K562 (cell line): Measurements from ENCODE around the gene VAC14. TPM values are rescaled to one million over a fixed set of nuclear protein-coding genes. Genes with fewer than 3 reads are reported as not detected.

Experiments used
- AFF1 ChIP-seq, 2 experiments: fragments of 450-650 bp; IDR thresholded peaks; 2 replicates each; pipeline ENCODE4 v1.6.1; 2018; ENCODE audit warnings: mild to moderate bottlenecking in 2 of 2, low read depth in 1 of 2; ENCODE audit not compliant: partially characterized antibody in 2 of 2
- BCOR ChIP-seq: fragments of 450-650 bp; IDR thresholded peaks from 2 replicates; pipeline ENCODE4 v1.6.1; 2016
- BHLHE40 ChIP-seq: IDR thresholded peaks from 2 replicates; pipeline ENCODE4 v1.6.1; 2011; ENCODE audit warnings: low read length, improper control_type of control experiment
- CBFA2T2 ChIP-seq: fragments of 450-650 bp; conservative IDR thresholded peaks from 2 replicates; pipeline ENCODE4 v1.6.1; 2017; ENCODE audit warnings: mild to moderate bottlenecking
- CHD2 ChIP-seq: IDR thresholded peaks from 2 replicates; pipeline ENCODE4 v1.6.1; 2011; ENCODE audit warnings: low read depth, low read length
- ETS2 ChIP-seq: IDR thresholded peaks from 2 replicates; pipeline ENCODE4 v1.6.1; 2016; ENCODE audit warnings: borderline replicate concordance, missing genetic modification characterization, mild to moderate bottlenecking, moderate library complexity, missing compliant biosample characterization; ENCODE audit not compliant: poor library complexity, severe bottlenecking
- FOXJ3 ChIP-seq: sonication (generic); formaldehyde crosslinking; IDR thresholded peaks from 2 replicates; pipeline ENCODE4 v1.4.0; 2020; ENCODE audit warnings: mild to moderate bottlenecking, missing genetic modification reagents
- HCFC1 ChIP-seq: IDR thresholded peaks from 2 replicates; pipeline ENCODE4 v1.6.1; 2012; ENCODE audit warnings: low read depth, low read length, improper control_type of control experiment
- HNRNPK ChIP-seq: fragments of 200-400 bp; formaldehyde crosslinking; IDR thresholded peaks from one replicate; pipeline ENCODE4 v1.6.1; 2018; ENCODE audit warnings: mild to moderate bottlenecking, low read depth, low read length; ENCODE audit not compliant: poor library complexity, severe bottlenecking
- IRF1 ChIP-seq: sonication (generic); formaldehyde crosslinking; IDR thresholded peaks from 2 replicates; pipeline ENCODE4 v1.8.0; 2022; ENCODE audit warnings: missing genetic modification reagents, mild to moderate bottlenecking, borderline replicate concordance
- KAT8 ChIP-seq: fragments of 450-650 bp; IDR thresholded peaks from 2 replicates; pipeline ENCODE4 v1.6.1; 2016; ENCODE audit warnings: low read depth, mild to moderate bottlenecking
- L3MBTL2 ChIP-seq: fragments of 450-650 bp; IDR thresholded peaks from 2 replicates; pipeline ENCODE4 v1.6.1; 2016; ENCODE audit warnings: mild to moderate bottlenecking, moderate library complexity
- MBD1 ChIP-seq: fragments of 250-450 bp; sonication (Bioruptor Pico); IDR thresholded peaks from 2 replicates; pipeline ENCODE4 v1.8.0; 2022; ENCODE audit warnings: inconsistent platforms
- MYC ChIP-seq, 2 experiments: fragments of 250-450 bp in 1 of 2; sonication (Bioruptor Pico) in 1 of 2; IDR thresholded peaks; 2 replicates each; pipeline versions ENCODE4 v1.5.1 to v1.6.1; 2012 to 2021; ENCODE audit warnings: low read depth in 2 of 2, borderline replicate concordance in 1 of 2, improper control_type of control experiment in 1 of 2, low read length in 1 of 2, mild to moderate bottlenecking in 1 of 2, moderate library complexity in 1 of 2
- NFE2 ChIP-seq: IDR thresholded peaks from 2 replicates; pipeline ENCODE4 v1.6.1; 2014; ENCODE audit warnings: antibody characterized with exemption, low read depth
- NFRKB ChIP-seq: fragments of 450-650 bp; IDR thresholded peaks from 2 replicates; pipeline ENCODE4 v1.6.1; 2016; ENCODE audit warnings: low read depth
- SIN3A ChIP-seq, 2 experiments: fragments of 150-350 bp in 1 of 2; IDR thresholded peaks; 2 replicates each; pipeline ENCODE4 v1.6.1; 2011 to 2016; ENCODE audit warnings: borderline replicate concordance in 2 of 2, low read depth in 2 of 2, low read length in 2 of 2, mild to moderate bottlenecking in 2 of 2, moderate library complexity in 2 of 2; ENCODE audit not compliant: control insufficient read depth in 1 of 2
- SMARCE1 ChIP-seq: fragments of 450-650 bp; IDR thresholded peaks from 2 replicates; pipeline ENCODE4 v1.7.1; 2016; ENCODE audit warnings: mild to moderate bottlenecking
- SRSF1 ChIP-seq: fragments of 200-400 bp; formaldehyde crosslinking; IDR thresholded peaks from 2 replicates; pipeline ENCODE4 v1.6.1; 2017; ENCODE audit warnings: mild to moderate bottlenecking, low read depth, low read length, moderate library complexity
- TCF7L2 ChIP-seq: fragments of 150-350 bp; IDR thresholded peaks from 2 replicates; pipeline ENCODE4 v1.6.1; 2016; ENCODE audit warnings: low read depth, mild to moderate bottlenecking, low read length, moderate library complexity
- THAP7 ChIP-seq: fragments of 250-450 bp; sonication (Bioruptor Pico); IDR thresholded peaks from 2 replicates; pipeline ENCODE4 v1.5.0; 2021
- XRCC5 ChIP-seq: fragments of 200-400 bp; formaldehyde crosslinking; IDR thresholded peaks from 2 replicates; pipeline ENCODE4 v1.6.1; 2017; ENCODE audit warnings: low read depth, mild to moderate bottlenecking, low read length
- ZKSCAN3 ChIP-seq: fragments of 250-450 bp; sonication (Bioruptor Pico); IDR thresholded peaks from 2 replicates; pipeline ENCODE4 v1.4.0; 2020
- polyA plus RNA-seq, 8 experiments: library from polyadenylated mRNA; depleted of rRNA in 4 of 8; stranded (reverse) in 5 of 8; unstranded in 3 of 8; fragments of >200 nt; fragmentation: Nextera tagmentation in 2 of 8; fragmentation: Illumina TruSeq in 1 of 8; extraction: Ambion mirVana in 2 of 8; extraction: Trizol in 1 of 8; gene quantifications; 2 replicates each; pipeline versions ENCODE4 v1.2.1 to v1.2.3, GENCODE V29; 2011 to 2014; ENCODE audit warnings: inconsistent platforms in 1 of 8, missing spikeins in 1 of 8
- total RNA-seq, 7 experiments: library from RNA; depleted of rRNA in 6 of 7; stranded (reverse); fragments of >200 nt in 6 of 7; fragmentation: Illumina TruSeq in 2 of 7; extraction: Trizol in 2 of 7; gene quantifications; 2 replicates each; pipeline versions ENCODE4 v1.2.1 to v1.2.3, GENCODE V29; 2011 to 2021; ENCODE audit warnings: low replicate concordance in 1 of 7

VAC14 gene
- total and polyA plus RNA-seq, 9 of the 15 experiments (the other 6 are each of a cell fraction or from before 2014, with no cell fraction given): 1.3 to 41.6 (median 26.6) TPM

- TF ChIP-seq TCF7L2 (no peak), CBFA2T2 (no peak), L3MBTL2 (no peak), MYC (IDR thresholded peaks at IDR 0.05; ENCODE audit: low read depth, low read length) (0 out of 2 replicates have a peak, but pooled peaks have one; percentile 41), MYC (CRISPR knock-in tag; IDR thresholded peaks at IDR 0.05; ENCODE audit: borderline replicate concordance, low read depth) (no peak), FOXJ3 (CRISPR knock-in tag) (no peak), IRF1 (CRISPR knock-in tag) (no peak), ETS2 (tag) (no peak), CHD2 (no peak; the same call in 1 of the 2 replicates), SIN3A (IDR thresholded peaks at IDR 0.05; ENCODE audit: borderline replicate concordance in 2 of 2, control insufficient read depth in 1 of 2, low read depth in 2 of 2, low read length in 2 of 2) (peak in 1 of 2 experiments; percentile 21; a peak in 1 of 4 replicates), NFE2 (no peak), KAT8 (no peak), AFF1 (IDR thresholded peaks at IDR 0.05; ENCODE audit: low read depth in 1 of 2, partially characterized antibody in 2 of 2) (no peak), SMARCE1 (no peak), THAP7 (no peak), BHLHE40 (peak; percentile 72), XRCC5 (no peak), HCFC1 (peak; percentile 24; the same call in 1 of the 2 replicates), BCOR (no peak), SRSF1 (no peak), ZKSCAN3 (CRISPR knock-in tag) (no peak), NFRKB (no peak), HNRNPK (no peak), MBD1 (CRISPR knock-in tag) (no peak)
Measured at GRCh38 chr16:70685938-70686375, 115.0 kb downstream of the VAC14 start, which contains the start of gene MTSS2 (continued).
